HEK293 (cell line): ENCODE measurements around the gene DMBX1.

Experiments
- CTCF ChIA-PET: fragments of 350-600 bp; formaldehyde crosslinking; extraction: SDS; loops from one replicate; lab custom pipeline; 2021; ENCODE audit warnings: antibody characterized with exemption; lab: Yijun Ruan, JAX
- POLR2A ChIA-PET: fragments of 300-600 bp; formaldehyde crosslinking; extraction: SDS; loops from one replicate; lab custom pipeline; 2020; ENCODE audit warnings: antibody characterized with exemption, inconsistent platforms; lab: Yijun Ruan, JAX
- H3K27ac ChIP-seq: fragments of 200-500 bp; sonication (Bioruptor generic); 2 replicates; pipeline ENCODE4 v1.5.1; 2014; ENCODE audit warnings: low read depth, low read length, control low read depth, inconsistent platforms; ENCODE audit errors: extremely low read depth
- H3K36me3 ChIP-seq, 2 experiments: fragments of 200-500 bp in 1 of 2; sonication (Bioruptor generic) in 1 of 2; 1 replicate in 1 of 2; 2 replicates in 1 of 2; pipeline ENCODE4 v1.5.1; 2014 to 2017; ENCODE audit warnings: inconsistent platforms in 2 of 2, low read length in 2 of 2; ENCODE audit not compliant: control insufficient read depth in 2 of 2, insufficient read depth in 1 of 2
- H3K4me1 ChIP-seq: fragments of 200-500 bp; sonication (Bioruptor generic); 2 replicates; pipeline ENCODE4 v1.5.1; 2014; ENCODE audit warnings: mild to moderate bottlenecking, low read length, inconsistent platforms; ENCODE audit not compliant: control insufficient read depth, insufficient read depth
- H3K4me3 ChIP-seq: 2 replicates; pipeline ENCODE4 v1.5.1; 2011; ENCODE audit warnings: low read depth, mild to moderate bottlenecking, control low read depth, low read length, moderate library complexity
- H3K9me3 ChIP-seq: fragments of 200-500 bp; sonication (Bioruptor generic); 2 replicates; pipeline ENCODE4 v1.5.1; 2014; ENCODE audit warnings: low read depth, low read length, inconsistent platforms; ENCODE audit not compliant: control insufficient read depth, insufficient read depth
- AEBP2 ChIP-seq: fragments of 450-650 bp; formaldehyde crosslinking; IDR thresholded peaks from 2 replicates; pipeline ENCODE4 v1.5.1; 2016; ENCODE audit warnings: missing biosample characterization, missing genetic modification characterization, borderline replicate concordance
- EGR2 ChIP-seq: fragments of 450-650 bp; formaldehyde crosslinking; IDR thresholded peaks from 2 replicates; pipeline ENCODE4 v1.5.1; 2016; ENCODE audit warnings: low read depth, missing biosample characterization, missing genetic modification characterization
- FEZF1 ChIP-seq: fragments of 450-650 bp; formaldehyde crosslinking; IDR thresholded peaks from 2 replicates; pipeline ENCODE4 v1.5.1; 2016; ENCODE audit warnings: missing biosample characterization, missing genetic modification characterization
- GLIS1 ChIP-seq: fragments of 450-650 bp; formaldehyde crosslinking; IDR thresholded peaks from 2 replicates; pipeline ENCODE4 v1.5.1; 2016; ENCODE audit warnings: missing biosample characterization, missing genetic modification characterization
- GLIS2 ChIP-seq: fragments of 450-650 bp; formaldehyde crosslinking; IDR thresholded peaks from 2 replicates; pipeline ENCODE4 v1.5.1; 2016; ENCODE audit warnings: missing biosample characterization, missing genetic modification characterization
- HIC1 ChIP-seq: fragments of 450-650 bp; formaldehyde crosslinking; IDR thresholded peaks from 2 replicates; pipeline ENCODE4 v1.5.1; 2016; ENCODE audit warnings: missing biosample characterization, missing genetic modification characterization
- HOXC10 ChIP-seq: sonication (generic); formaldehyde crosslinking; IDR thresholded peaks from 2 replicates; pipeline ENCODE4 v1.8.1; 2023; ENCODE audit warnings: mild to moderate bottlenecking, missing genetic modification reagents
- OSR2 ChIP-seq: fragments of 450-650 bp; formaldehyde crosslinking; IDR thresholded peaks from 2 replicates; pipeline ENCODE4 v1.5.1; 2016; ENCODE audit warnings: missing biosample characterization, missing genetic modification characterization
- PBX3 ChIP-seq: sonication (generic); formaldehyde crosslinking; IDR thresholded peaks from 2 replicates; pipeline ENCODE4 v1.8.1; 2022; ENCODE audit warnings: mild to moderate bottlenecking, moderate library complexity, missing genetic modification reagents
- SCRT2 ChIP-seq: fragments of 450-650 bp; formaldehyde crosslinking; IDR thresholded peaks from 2 replicates; pipeline ENCODE4 v1.5.1; 2016; ENCODE audit warnings: missing biosample characterization, missing genetic modification characterization
- SETDB1 ChIP-seq: IDR thresholded peaks from one replicate; pipeline ENCODE4 v1.6.1; 2017; ENCODE audit warnings: mild to moderate bottlenecking, low read length, moderate library complexity, mixed read lengths; ENCODE audit not compliant: insufficient read length
- SP2 ChIP-seq: fragments of 450-650 bp; formaldehyde crosslinking; IDR thresholded peaks from 2 replicates; pipeline ENCODE4 v1.5.1; 2016; ENCODE audit warnings: missing biosample characterization, missing genetic modification characterization
- SP3 ChIP-seq: fragments of 450-650 bp; formaldehyde crosslinking; IDR thresholded peaks from 2 replicates; pipeline ENCODE4 v1.5.1; 2016; ENCODE audit warnings: missing biosample characterization, missing genetic modification characterization
- ZBTB21 ChIP-seq: fragments of 450-650 bp; formaldehyde crosslinking; IDR thresholded peaks from 2 replicates; pipeline ENCODE4 v1.5.1; 2017; ENCODE audit warnings: missing biosample characterization, missing genetic modification characterization
- ZNF146 ChIP-seq: fragments of 450-650 bp; formaldehyde crosslinking; IDR thresholded peaks from 2 replicates; pipeline ENCODE4 v1.5.1; 2016; ENCODE audit warnings: missing biosample characterization, missing genetic modification characterization
- ZNF26 ChIP-seq: fragments of 450-650 bp; formaldehyde crosslinking; IDR thresholded peaks from 2 replicates; pipeline ENCODE4 v1.5.1; 2016; ENCODE audit warnings: missing biosample characterization, missing genetic modification characterization
- ZNF280D ChIP-seq: fragments of 450-650 bp; formaldehyde crosslinking; IDR thresholded peaks from 2 replicates; pipeline ENCODE4 v1.5.1; 2016; ENCODE audit warnings: missing biosample characterization, missing genetic modification characterization
- ZNF366 ChIP-seq: fragments of 450-650 bp; formaldehyde crosslinking; conservative IDR thresholded peaks from 2 replicates; pipeline ENCODE4 v1.5.1; 2016; ENCODE audit warnings: missing biosample characterization, missing genetic modification characterization
- ZNF398 ChIP-seq: fragments of 450-650 bp; formaldehyde crosslinking; IDR thresholded peaks from 2 replicates; pipeline ENCODE4 v1.5.1; 2017; ENCODE audit warnings: missing biosample characterization, missing genetic modification characterization
- ZNF600 ChIP-seq: fragments of 450-650 bp; formaldehyde crosslinking; IDR thresholded peaks from 2 replicates; pipeline ENCODE4 v1.5.1; 2016; ENCODE audit warnings: missing biosample characterization, missing genetic modification characterization
- ZNF610 ChIP-seq: fragments of 450-650 bp; formaldehyde crosslinking; IDR thresholded peaks from 2 replicates; pipeline ENCODE4 v1.5.1; 2016; ENCODE audit warnings: missing biosample characterization, missing genetic modification characterization, borderline replicate concordance
- ZNF621 ChIP-seq: fragments of 450-650 bp; formaldehyde crosslinking; IDR thresholded peaks from 2 replicates; pipeline ENCODE4 v1.5.1; 2017; ENCODE audit warnings: missing biosample characterization, missing genetic modification characterization
- ZNF624 ChIP-seq: fragments of 450-650 bp; formaldehyde crosslinking; IDR thresholded peaks from 2 replicates; pipeline ENCODE4 v1.5.1; 2017; ENCODE audit warnings: missing biosample characterization, missing genetic modification characterization
- ZNF626 ChIP-seq: fragments of 450-650 bp; sonication (Bioruptor Pico); formaldehyde crosslinking; IDR thresholded peaks from 2 replicates; pipeline ENCODE4 v1.5.1; 2018; ENCODE audit warnings: missing biosample characterization, missing genetic modification characterization, inconsistent platforms
- ZNF654 ChIP-seq: fragments of 450-650 bp; formaldehyde crosslinking; IDR thresholded peaks from 2 replicates; pipeline ENCODE4 v1.5.1; 2016; ENCODE audit warnings: low read depth, missing biosample characterization, missing genetic modification characterization
- ZNF658 ChIP-seq: fragments of 450-650 bp; formaldehyde crosslinking; IDR thresholded peaks from 2 replicates; pipeline ENCODE4; 2016; ENCODE audit warnings: missing biosample characterization, missing genetic modification characterization
- ZNF776 ChIP-seq: fragments of 450-650 bp; formaldehyde crosslinking; IDR thresholded peaks from 2 replicates; pipeline ENCODE4 v1.5.0; 2017; ENCODE audit warnings: missing biosample characterization, missing genetic modification characterization, borderline replicate concordance
- ZSCAN16 ChIP-seq: fragments of 450-650 bp; formaldehyde crosslinking; IDR thresholded peaks from 2 replicates; pipeline ENCODE4 v1.5.1; 2016; ENCODE audit warnings: missing biosample characterization, missing genetic modification characterization

DMBX1 gene

GRCh38 chr1:46517932-46518498, 28.4 kb downstream of the DMBX1 start:
- H3K36me3 ChIP-seq = no peaks in the 10 kb centered on the region
- H3K4me3 ChIP-seq = no peak overlapping the region
- H3K9me3 ChIP-seq = no peaks in the 10 kb centered on the region
- peaks cover 5% of the 10 kb centered on the region; the same call in 1 of the 2 replicates for H3K4me1 ChIP-seq
- POLR2A ChIA-PET = interaction anchor here (0.6 kb wide), 1 partner anchor 19 kb away, joined by 4 read pairs; no protein-coding TSS in a partner anchor
- CTCF ChIA-PET = interaction anchor here (0.7 to 9.0 kb wide), 10 partner anchors 10 to 230 kb away, joined by 3 to 56 read pairs (median 4); partner anchors contain the start of gene MKNK1
- H3K27ac ChIP-seq = no peak overlapping the region
- TF ChIP-seq EGR2 (tag by site-specific recombination) (peak; percentile 93), ZNF280D (tag by site-specific recombination) (no peak), SP3 (tag by site-specific recombination) (no peak), ZBTB21 (no peak), ZNF776 (tag by site-specific recombination) (no peak), AEBP2 (no peak), ZNF146 (no peak), SETDB1 (no peak), FEZF1 (tag by site-specific recombination) (no peak), GLIS2 (no peak), ZNF626 (tag by site-specific recombination) (no peak), ZNF600 (tag by site-specific recombination) (no peak), ZNF610 (tag by site-specific recombination) (no peak), PBX3 (CRISPR knock-in tag) (no peak), ZNF624 (tag by site-specific recombination) (no peak), SCRT2 (tag by site-specific recombination) (no peak), ZNF26 (tag by site-specific recombination) (no peak), HOXC10 (CRISPR knock-in tag) (no peak), ZSCAN16 (tag by site-specific recombination) (no peak), ZNF658 (tag by site-specific recombination) (no peak), GLIS1 (no peak), ZNF621 (no peak), ZNF398 (peak; percentile 51), SP2 (no peak), ZNF654 (tag by site-specific recombination) (no peak), HIC1 (tag by site-specific recombination) (0 out of 2 replicates have a peak, but pooled peaks have one; percentile 20), OSR2 (no peak), ZNF366 (tag by site-specific recombination) (no peak)
